ENCODE measurements around the gene CARD19. TPM values are rescaled to one million over a fixed set of nuclear protein-coding genes. Genes with fewer than 3 reads are reported as not detected.

The CARD19 gene
- total and polyA plus RNA-seq, 4 experiments from 2014 or later: 57.8 to 88.7 (median 64.9) TPM

DNA sequence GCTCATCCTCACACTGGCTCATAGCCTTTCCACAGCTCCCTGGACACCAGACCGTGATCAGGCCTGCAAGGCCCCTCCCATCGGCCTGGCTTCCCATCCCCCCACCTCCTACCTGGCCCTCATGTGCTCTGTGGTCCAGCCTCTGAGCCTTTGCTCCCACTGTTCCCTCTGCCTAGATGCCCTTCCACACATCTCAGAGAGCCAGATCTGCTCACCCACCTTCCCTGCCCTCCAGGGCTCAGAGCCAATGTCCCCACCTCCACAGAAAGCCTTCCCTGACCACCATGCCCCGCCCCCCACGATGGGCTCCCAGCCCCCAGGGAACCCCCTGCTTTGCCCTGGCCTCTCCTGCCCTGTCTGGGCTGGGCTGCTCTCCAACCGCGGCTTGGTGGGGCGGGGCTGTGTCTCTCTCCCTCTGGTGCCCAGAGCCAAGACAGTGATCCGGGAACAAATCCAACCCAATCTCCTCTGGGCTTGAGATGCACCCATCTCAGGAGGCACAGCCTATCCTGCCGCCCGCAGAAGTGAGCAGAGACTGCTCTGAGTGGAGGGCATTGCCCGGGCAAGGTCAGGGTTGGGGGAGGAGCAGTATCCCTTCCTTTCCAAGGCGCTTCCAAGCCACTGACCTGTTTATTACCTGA lies 36.4 kb downstream of the CARD19 start:
- H3K27ac ChIP-seq (ENCODE audit: low read depth, low read length): peak overlapping the region; percentile 92
- H3K4me3 ChIP-seq (ENCODE audit: low read length in 2 of 2): no peak overlapping the region
- peak overlapping the region; percentile 86 to 96 (median 89) for H3K4me3 Mint-ChIP-seq
- H3K27me3 Mint-ChIP-seq: no peaks in the 10 kb centered on the region
- peaks cover 65% of the 10 kb centered on the region for H3K4me1 ChIP-seq (ENCODE audit: insufficient read depth, low read length)
- H3K36me3 Mint-ChIP-seq: peaks cover 0 to 18% of the 10 kb centered on the region in 2 donors
- CTCF ChIA-PET (ENCODE audit: partially characterized antibody): interaction anchor here (1.8 kb wide), 1 partner anchor 24 kb away, joined by 4 read pairs; no protein-coding TSS in a partner anchor
- no peaks in the 10 kb centered on the region for H3K9me3 Mint-ChIP-seq
- peak overlapping the region; percentile 53 to 98 (median 91) for H3K27ac Mint-ChIP-seq
- no peaks in the 10 kb centered on the region for H3K9me3 ChIP-seq (ENCODE audit: control insufficient read depth in 1 of 2, low read length in 2 of 2)
- peak in 1 of 5 donors; percentile 40 for DNase-seq
- intact Hi-C loops (cut with micrococcal nuclease): loop anchor here (5.0 to 10.0 kb wide), 3 partner anchors 70 to 432 kb away; partner anchors contain the start of genes FAM120A and FAM120AOS
- H3K27me3 ChIP-seq (ENCODE audit: insufficient read depth, low read length): no peaks in the 10 kb centered on the region
- H3K4me1 Mint-ChIP-seq: peaks cover 31 to 79% (median 54%) of the 10 kb centered on the region in 4 donors
- POLR2A ChIA-PET (ENCODE audit: partially characterized antibody): interaction anchor here (1.0 to 3.0 kb wide), 8 partner anchors 9 to 167 kb away, joined by 3 to 58 read pairs (median 6); no protein-coding TSS in a partner anchor
- no peaks in the 10 kb centered on the region for H3K36me3 ChIP-seq (ENCODE audit: insufficient read depth, low read length)

DNA sequence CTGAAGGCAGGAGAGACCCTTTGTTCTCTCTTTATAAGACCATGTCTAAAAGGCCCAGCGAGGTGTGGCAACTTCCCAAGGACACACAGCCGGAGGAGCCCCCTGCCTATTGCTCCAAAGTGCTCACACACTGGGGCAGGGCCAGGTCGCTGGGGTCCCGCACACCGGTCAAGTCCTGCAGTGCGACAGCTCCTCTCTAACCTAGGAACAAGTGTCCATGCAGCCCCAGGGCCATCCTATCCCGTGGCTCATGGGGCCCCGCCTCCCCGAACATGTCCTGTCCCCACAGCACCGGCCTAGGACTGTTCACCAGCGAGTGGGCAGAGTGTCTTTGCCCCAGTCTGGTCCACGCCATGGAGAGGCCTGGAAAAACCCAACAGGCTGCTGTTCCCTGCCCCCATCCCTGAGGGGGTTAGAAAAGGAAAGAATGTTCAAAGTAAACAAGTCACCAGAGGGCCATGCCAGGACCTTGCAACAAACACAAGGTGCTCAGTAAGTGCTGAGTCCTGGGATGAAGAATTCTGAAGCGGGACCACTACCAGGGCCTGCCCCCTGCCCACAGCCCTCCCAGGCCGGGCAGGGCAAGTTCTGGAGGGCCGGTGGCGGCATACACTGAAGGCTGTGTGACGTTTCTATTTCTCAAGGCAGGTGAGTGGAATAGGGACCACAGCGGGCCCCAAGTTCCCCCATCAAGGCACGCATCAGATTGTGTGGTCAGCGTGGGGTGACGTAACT lies 37.1 kb downstream of the CARD19 start:
- POLR2A ChIA-PET (ENCODE audit: partially characterized antibody): interaction anchor here (0.6 to 3.0 kb wide), 21 partner anchors 7 to 169 kb away, joined by 3 to 58 read pairs (median 5); partner anchors contain the start of gene WNK2

DNA sequence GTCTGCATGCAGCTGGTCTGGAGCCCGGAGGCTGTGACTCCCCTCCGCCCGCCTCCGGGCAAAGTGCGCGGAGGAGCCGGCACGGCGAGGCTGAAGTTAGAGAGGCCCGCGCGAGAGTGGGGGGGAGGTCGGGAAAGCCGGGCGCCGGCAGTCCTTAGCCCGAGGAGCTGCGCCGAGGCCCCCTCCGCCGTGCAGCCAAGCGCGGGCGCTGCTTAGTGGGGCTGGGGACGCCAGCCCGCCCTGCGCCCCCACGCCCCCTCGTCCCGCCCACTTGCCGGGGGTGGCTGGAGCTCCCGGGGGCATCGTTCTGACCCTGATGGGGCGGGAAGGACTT lies 37.6 kb downstream of the CARD19 start:
- POLR2A ChIA-PET (ENCODE audit: partially characterized antibody): interaction anchor here (0.6 to 3.0 kb wide), 32 partner anchors 8 to 464 kb away, joined by 3 to 58 read pairs (median 4); partner anchors contain the start of genes CARD19, IPPK and WNK2
- H3K4me3 ChIP-seq (ENCODE audit: low read length in 2 of 2): peak overlapping the region; percentile 20 to 82
- peak overlapping the region; percentile 92 for H3K27ac ChIP-seq (ENCODE audit: low read depth, low read length)
- Mint-ChIP-seq H3K4me3 (peak overlapping the region; percentile 86 to 96 (median 89)), H3K9me3 (no peaks in the 10 kb centered on the region), H3K4me1 (peaks cover 28 to 79% (median 53%) of the 10 kb centered on the region in 4 donors), H3K27ac (peak overlapping the region; percentile 87 to 98 (median 93)), H3K27me3 (no peaks in the 10 kb centered on the region), H3K36me3 (peaks cover 0 to 15% of the 10 kb centered on the region in 2 donors)
- H3K9me3 ChIP-seq (ENCODE audit: control insufficient read depth in 1 of 2, low read length in 2 of 2): no peaks in the 10 kb centered on the region
- H3K36me3 ChIP-seq (ENCODE audit: insufficient read depth, low read length): no peaks in the 10 kb centered on the region
- intact Hi-C loops (cut with micrococcal nuclease): loop anchor here (1.0 to 10.0 kb wide), 5 partner anchors 11 to 431 kb away; partner anchors contain the start of genes CARD19, FAM120A and FAM120AOS
- H3K4me1 ChIP-seq (ENCODE audit: insufficient read depth, low read length): peaks cover 53% of the 10 kb centered on the region
- CTCF ChIA-PET (ENCODE audit: partially characterized antibody): interaction anchor here (0.9 to 1.7 kb wide), 5 partner anchors 8 to 432 kb away, joined by 3 to 12 read pairs (median 4); no protein-coding TSS in a partner anchor
- peak in 4 of 5 donors; percentile 40 to 60 (median 46) for DNase-seq
- no peaks in the 10 kb centered on the region for H3K27me3 ChIP-seq (ENCODE audit: insufficient read depth, low read length)

More for the DNA sequence above, 37.1 kb downstream of the CARD19 start:
- DNase-seq: peak in 1 of 5 donors; percentile 88
- Histone ChIP-seq H3K4me3 (ENCODE audit: low read length in 2 of 2) (peak overlapping the region; percentile 20 to 82), H3K27me3 (ENCODE audit: insufficient read depth, low read length) (no peaks in the 10 kb centered on the region), H3K27ac (ENCODE audit: low read depth, low read length) (peak overlapping the region; percentile 92), H3K4me1 (ENCODE audit: insufficient read depth, low read length) (peaks cover 58% of the 10 kb centered on the region), H3K36me3 (ENCODE audit: insufficient read depth, low read length) (no peaks in the 10 kb centered on the region), H3K9me3 (ENCODE audit: control insufficient read depth in 1 of 2, low read length in 2 of 2) (no peaks in the 10 kb centered on the region)
- H3K4me1 Mint-ChIP-seq: peaks cover 31 to 79% (median 54%) of the 10 kb centered on the region in 4 donors
- H3K4me3 Mint-ChIP-seq: peak overlapping the region; percentile 86 to 96 (median 89)
- H3K27ac Mint-ChIP-seq: peak overlapping the region; percentile 87 to 98 (median 93)
- no peaks in the 10 kb centered on the region for H3K27me3 Mint-ChIP-seq
- no peaks in the 10 kb centered on the region for H3K9me3 Mint-ChIP-seq
- intact Hi-C loops (cut with micrococcal nuclease): loop anchor here (5.0 to 10.0 kb wide), 3 partner anchors 71 to 432 kb away; partner anchors contain the start of genes FAM120A and FAM120AOS
- CTCF ChIA-PET (ENCODE audit: partially characterized antibody): interaction anchor here (0.9 to 1.7 kb wide), 2 partner anchors 9 to 24 kb away, joined by 3 to 12 read pairs; no protein-coding TSS in a partner anchor
- peaks cover 0 to 18% of the 10 kb centered on the region in 2 donors for H3K36me3 Mint-ChIP-seq

DNA sequence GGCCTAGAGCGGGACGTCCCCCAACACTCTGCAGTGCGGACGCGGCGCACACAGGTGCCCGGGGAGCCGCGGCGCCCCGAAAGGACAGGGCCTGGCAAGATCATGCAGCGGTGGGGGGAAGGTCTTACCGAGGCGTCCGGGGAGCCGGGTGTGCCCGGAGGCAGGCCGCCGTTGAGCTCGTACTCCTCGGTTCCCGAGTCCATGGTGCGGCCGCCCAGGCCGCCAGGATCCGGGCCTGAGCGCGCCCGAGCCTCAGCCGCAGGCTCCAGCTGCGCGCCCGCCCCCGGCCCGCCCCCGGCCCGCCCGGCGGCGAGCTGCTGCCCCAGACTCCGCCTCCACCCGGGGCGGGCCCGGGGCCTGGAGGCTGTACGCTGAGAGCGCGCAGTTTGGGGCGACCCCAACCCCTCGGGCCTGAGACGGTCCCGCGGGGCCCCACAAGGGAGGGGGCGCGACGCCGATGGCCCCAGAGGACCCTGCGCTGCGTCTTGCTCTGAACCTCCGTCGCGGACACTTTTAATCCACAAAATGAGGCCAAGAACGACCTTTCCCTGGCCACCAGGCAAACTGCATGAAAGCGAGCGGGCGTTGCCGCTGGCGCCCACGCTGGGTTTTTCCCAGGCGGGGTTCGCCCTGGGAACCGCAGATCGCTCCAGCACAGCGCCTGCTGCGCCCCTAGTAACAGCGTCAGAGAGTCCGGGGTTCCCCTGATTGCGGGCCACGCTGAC lies 38.2 kb downstream of the CARD19 start, which contains the start of gene NINJ1:
NINJ1 (minus strand) TSS at position 237 of the 725 bp plus-strand sequence; CDS start at position 203, 34 bp downstream.
- Histone ChIP-seq H3K27me3 (ENCODE audit: insufficient read depth, low read length) (no peaks in the 10 kb centered on the region), H3K4me1 (ENCODE audit: insufficient read depth, low read length) (peaks cover 48% of the 10 kb centered on the region), H3K36me3 (ENCODE audit: insufficient read depth, low read length) (no peaks in the 10 kb centered on the region), H3K27ac (ENCODE audit: low read depth, low read length) (peak within 1 kb of the TSS; percentile 92), H3K9me3 (ENCODE audit: control insufficient read depth in 1 of 2, low read length in 2 of 2) (no peaks in the 10 kb centered on the region), H3K4me3 (ENCODE audit: low read length in 2 of 2) (peak within 1 kb of the TSS; percentile 52 to 82)
- ChIA-PET POLR2A (ENCODE audit: partially characterized antibody) (interaction anchor here (0.6 to 3.0 kb wide), 32 partner anchors 8 to 464 kb away, joined by 3 to 58 read pairs (median 4); partner anchors contain the start of genes CARD19, IPPK and WNK2), CTCF (ENCODE audit: partially characterized antibody) (interaction anchor here (0.9 to 1.7 kb wide), 5 partner anchors 8 to 431 kb away, joined by 3 to 12 read pairs (median 4); no protein-coding TSS in a partner anchor)
- Mint-ChIP-seq H3K36me3 (peaks cover 0 to 13% of the 10 kb centered on the region in 2 donors), H3K27ac (peak within 1 kb of the TSS; percentile 97 to 99 (median 99)), H3K4me1 (peaks cover 26 to 79% (median 50%) of the 10 kb centered on the region in 4 donors), H3K4me3 (peak within 1 kb of the TSS; percentile 88 to 96 (median 90)), H3K27me3 (no peaks in the 10 kb centered on the region), H3K9me3 (no peaks in the 10 kb centered on the region)
- DNase-seq: peak; percentile 87 to 96 (median 89)
- intact Hi-C loops (cut with micrococcal nuclease): loop anchor here (1.0 to 10.0 kb wide), 5 partner anchors 10 to 431 kb away; partner anchors contain the start of genes CARD19, FAM120A and FAM120AOS

DNA sequence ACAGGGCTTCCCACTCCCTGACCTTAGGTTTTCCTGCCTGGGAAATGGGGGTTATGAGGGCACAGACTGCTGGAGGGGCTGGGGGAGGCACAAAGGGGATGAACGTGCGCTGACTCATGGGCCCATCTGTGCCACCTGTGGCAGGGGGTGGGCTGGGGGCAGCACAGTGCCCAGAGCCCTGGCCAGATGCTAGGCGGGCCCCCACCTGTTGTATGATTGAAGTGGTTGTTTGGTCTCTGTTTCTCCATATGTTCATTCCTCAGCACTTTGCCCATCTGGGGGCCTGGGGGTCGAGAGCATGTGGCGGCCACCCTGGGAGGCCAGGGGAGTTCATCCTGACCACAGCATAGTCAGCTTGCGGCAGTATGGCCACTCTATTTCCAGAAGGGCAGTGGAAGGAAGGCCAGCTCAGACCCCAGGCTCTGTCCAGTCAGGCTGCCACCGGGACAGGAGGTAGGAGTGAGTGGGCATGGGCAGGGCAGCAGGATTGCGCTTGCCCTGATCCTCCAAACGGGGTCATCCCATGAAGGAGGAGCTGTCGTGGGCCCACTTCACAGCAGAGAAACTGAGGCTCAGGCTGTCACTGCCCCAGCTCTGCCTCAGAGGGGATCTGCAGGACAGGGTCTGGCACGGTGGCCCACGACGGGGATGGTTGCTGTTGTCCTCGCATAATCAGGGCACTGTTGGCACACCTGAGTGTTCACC lies 38.9 kb downstream of the CARD19 start:
- H3K36me3 ChIP-seq (ENCODE audit: insufficient read depth, low read length): no peaks in the 10 kb centered on the region
- ChIA-PET CTCF (ENCODE audit: partially characterized antibody) (interaction anchor here (0.7 to 1.7 kb wide), 4 partner anchors 26 to 431 kb away, joined by 3 to 12 read pairs (median 4); no protein-coding TSS in a partner anchor), POLR2A (ENCODE audit: partially characterized antibody) (interaction anchor here (1.0 to 3.0 kb wide), 15 partner anchors 9 to 181 kb away, joined by 3 to 58 read pairs (median 6); partner anchors contain the start of gene WNK2)
- H3K9me3 Mint-ChIP-seq: no peaks in the 10 kb centered on the region
- no peaks in the 10 kb centered on the region for H3K27me3 Mint-ChIP-seq
- H3K27me3 ChIP-seq (ENCODE audit: insufficient read depth, low read length): no peaks in the 10 kb centered on the region
- peak overlapping the region; percentile 97 to 99 (median 99) for H3K27ac Mint-ChIP-seq
- intact Hi-C loops (cut with micrococcal nuclease): loop anchor here (1.0 to 10.0 kb wide), 5 partner anchors 9 to 430 kb away; partner anchors contain the start of genes CARD19, FAM120A and FAM120AOS
- peak overlapping the region; percentile 52 to 82 for H3K4me3 ChIP-seq (ENCODE audit: low read length in 2 of 2)
- H3K4me3 Mint-ChIP-seq: peak overlapping the region; percentile 86 to 95 (median 90)
- no peaks in the 10 kb centered on the region for H3K9me3 ChIP-seq (ENCODE audit: control insufficient read depth in 1 of 2, low read length in 2 of 2)
- H3K36me3 Mint-ChIP-seq: peaks cover 0 to 13% of the 10 kb centered on the region in 2 donors
- peak overlapping the region; percentile 92 for H3K27ac ChIP-seq (ENCODE audit: low read depth, low read length)
- H3K4me1 ChIP-seq (ENCODE audit: insufficient read depth, low read length): peaks cover 48% of the 10 kb centered on the region
- peak in 1 of 5 donors; percentile 37 for DNase-seq
- peaks cover 25 to 77% (median 46%) of the 10 kb centered on the region in 4 donors for H3K4me1 Mint-ChIP-seq
